ENCODE data around the gene ITLN1. TPM values are rescaled to one million over a fixed set of nuclear protein-coding genes. Genes with fewer than 3 reads are reported as not detected.
"Not testable (repeated sequence)": the region's sequence is repeated elsewhere in the genome, so short reads cannot be mapped to it uniquely, and the experiment has no call there.

ITLN1 gene
- total RNA-seq = 0.63 to 0.73 TPM in 2 of 3 replicates, not detected in the other

DNA sequence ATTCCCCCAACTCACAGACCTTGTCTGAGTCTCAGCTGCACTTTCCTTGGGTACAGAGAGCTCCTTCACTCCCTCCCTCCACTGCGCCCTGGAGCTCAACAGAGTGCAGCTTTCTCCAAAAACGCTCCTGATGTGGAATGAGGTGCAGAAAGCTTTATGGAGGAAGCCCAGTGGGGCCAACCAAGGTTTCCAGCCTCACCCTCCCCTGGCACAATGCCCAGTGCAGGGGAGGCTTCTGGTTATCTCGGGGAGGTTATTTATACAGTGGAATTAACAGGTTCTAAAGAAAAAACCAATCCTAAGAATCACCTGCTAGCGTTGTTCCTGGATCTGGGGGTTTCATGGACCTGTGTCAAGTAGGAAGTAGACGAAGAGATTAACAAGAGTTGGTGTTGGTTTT is at the start of gene ITLN1:
Gene ITLN1, minus strand, starts transcription at position 139 of the 400 bp plus-strand sequence. CDS start 303 bp downstream, outside the sequence.
- Mint-ChIP-seq H3K27me3 (ENCODE audit: low read depth) (no peaks in the 10 kb centered on the region), H3K4me3 (no peak within 1 kb of the TSS), H3K9me3 (no peaks in the 10 kb centered on the region), H3K36me3 (no peaks in the 10 kb centered on the region), H3K27ac (no peak within 1 kb of the TSS), H3K4me1 (peaks cover 4% of the 10 kb centered on the region)
- DNase-seq (ENCODE audit: low spot score in 2 of 2, unreplicated experiment in 2 of 2) = no peak
- TF ChIP-seq, protein P1, sequence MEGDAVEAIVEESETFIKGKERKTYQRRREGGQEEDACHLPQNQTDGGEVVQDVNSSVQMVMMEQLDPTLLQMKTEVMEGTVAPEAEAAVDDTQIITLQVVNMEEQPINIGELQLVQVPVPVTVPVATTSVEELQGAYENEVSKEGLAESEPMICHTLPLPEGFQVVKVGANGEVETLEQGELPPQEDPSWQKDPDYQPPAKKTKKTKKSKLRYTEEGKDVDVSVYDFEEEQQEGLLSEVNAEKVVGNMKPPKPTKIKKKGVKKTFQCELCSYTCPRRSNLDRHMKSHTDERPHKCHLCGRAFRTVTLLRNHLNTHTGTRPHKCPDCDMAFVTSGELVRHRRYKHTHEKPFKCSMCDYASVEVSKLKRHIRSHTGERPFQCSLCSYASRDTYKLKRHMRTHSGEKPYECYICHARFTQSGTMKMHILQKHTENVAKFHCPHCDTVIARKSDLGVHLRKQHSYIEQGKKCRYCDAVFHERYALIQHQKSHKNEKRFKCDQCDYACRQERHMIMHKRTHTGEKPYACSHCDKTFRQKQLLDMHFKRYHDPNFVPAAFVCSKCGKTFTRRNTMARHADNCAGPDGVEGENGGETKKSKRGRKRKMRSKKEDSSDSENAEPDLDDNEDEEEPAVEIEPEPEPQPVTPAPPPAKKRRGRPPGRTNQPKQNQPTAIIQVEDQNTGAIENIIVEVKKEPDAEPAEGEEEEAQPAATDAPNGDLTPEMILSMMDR (IDR thresholded peaks at IDR 0.05; ENCODE audit: unreplicated experiment) = no peak

DNA sequence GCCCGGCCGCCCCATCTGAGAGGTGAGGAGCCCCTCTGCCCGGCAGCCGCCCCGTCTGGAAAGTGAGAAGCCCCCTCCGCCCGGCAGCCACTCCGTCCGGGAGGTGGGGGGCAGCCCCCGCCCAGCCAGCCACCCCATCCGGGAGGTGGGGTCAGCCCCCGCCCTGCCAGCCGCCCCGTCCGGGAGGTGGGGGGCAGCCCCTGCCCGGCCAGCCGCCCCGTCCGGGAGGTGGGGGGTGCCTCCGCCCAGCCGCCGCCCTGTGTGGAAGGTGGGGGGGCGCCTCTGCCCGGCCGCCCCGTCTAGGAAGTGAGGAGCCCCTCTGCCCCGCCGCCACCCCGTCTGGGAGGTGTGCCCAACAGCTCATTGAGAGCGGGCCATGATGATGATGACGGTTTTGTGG is 48.3 kb upstream of the ITLN1 start:
- H3K9me3 Mint-ChIP-seq = peaks cover 11% of the 10 kb centered on the region
- DNase-seq (ENCODE audit: low spot score in 2 of 2, unreplicated experiment in 2 of 2); H3K27me3 Mint-ChIP-seq (ENCODE audit: low read depth); H3K27ac Mint-ChIP-seq; H3K4me3 Mint-ChIP-seq; H3K36me3 Mint-ChIP-seq; H3K4me1 Mint-ChIP-seq: not testable (repeated sequence)

DNA sequence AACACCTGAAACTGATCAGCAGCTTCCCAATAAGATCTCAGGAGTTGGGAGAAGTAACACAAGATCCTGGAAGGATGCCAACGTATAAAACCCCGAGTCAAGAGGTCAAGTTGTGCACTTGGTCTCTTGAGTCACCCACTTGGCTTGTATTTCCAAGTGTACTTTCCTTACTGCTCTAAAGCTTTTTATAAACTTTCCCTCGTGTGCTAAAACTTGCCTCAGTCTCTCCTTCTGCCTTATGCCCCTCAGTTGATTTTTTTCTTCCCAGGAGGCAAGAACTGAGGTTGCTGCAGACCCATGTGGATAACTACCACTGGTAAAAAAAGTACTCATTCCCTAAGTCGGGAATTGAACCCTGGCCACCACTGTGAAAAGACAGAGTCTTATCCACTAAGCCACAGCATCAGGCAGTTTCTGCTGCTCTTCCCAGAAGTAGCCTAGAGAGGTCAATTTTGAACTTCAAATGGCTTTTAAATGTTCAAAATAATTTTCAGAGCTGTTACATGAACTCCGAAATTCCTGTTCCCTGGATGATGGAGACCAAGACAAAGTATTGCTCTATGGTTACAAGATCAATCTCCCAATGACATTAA is 40.8 kb upstream of the ITLN1 start:
- no peak overlapping the region for H3K27ac Mint-ChIP-seq
- TF ChIP-seq, protein P1 (IDR thresholded peaks at IDR 0.05; ENCODE audit: unreplicated experiment) = no peak
- no peaks in the 10 kb centered on the region for H3K36me3 Mint-ChIP-seq
- H3K9me3 Mint-ChIP-seq = peaks cover 35% of the 10 kb centered on the region
- H3K27me3 Mint-ChIP-seq (ENCODE audit: low read depth) = no peaks in the 10 kb centered on the region
- H3K4me3 Mint-ChIP-seq = no peak overlapping the region
- H3K4me1 Mint-ChIP-seq = no peaks in the 10 kb centered on the region
- DNase-seq (ENCODE audit: low spot score in 2 of 2, unreplicated experiment in 2 of 2) = no peak

DNA sequence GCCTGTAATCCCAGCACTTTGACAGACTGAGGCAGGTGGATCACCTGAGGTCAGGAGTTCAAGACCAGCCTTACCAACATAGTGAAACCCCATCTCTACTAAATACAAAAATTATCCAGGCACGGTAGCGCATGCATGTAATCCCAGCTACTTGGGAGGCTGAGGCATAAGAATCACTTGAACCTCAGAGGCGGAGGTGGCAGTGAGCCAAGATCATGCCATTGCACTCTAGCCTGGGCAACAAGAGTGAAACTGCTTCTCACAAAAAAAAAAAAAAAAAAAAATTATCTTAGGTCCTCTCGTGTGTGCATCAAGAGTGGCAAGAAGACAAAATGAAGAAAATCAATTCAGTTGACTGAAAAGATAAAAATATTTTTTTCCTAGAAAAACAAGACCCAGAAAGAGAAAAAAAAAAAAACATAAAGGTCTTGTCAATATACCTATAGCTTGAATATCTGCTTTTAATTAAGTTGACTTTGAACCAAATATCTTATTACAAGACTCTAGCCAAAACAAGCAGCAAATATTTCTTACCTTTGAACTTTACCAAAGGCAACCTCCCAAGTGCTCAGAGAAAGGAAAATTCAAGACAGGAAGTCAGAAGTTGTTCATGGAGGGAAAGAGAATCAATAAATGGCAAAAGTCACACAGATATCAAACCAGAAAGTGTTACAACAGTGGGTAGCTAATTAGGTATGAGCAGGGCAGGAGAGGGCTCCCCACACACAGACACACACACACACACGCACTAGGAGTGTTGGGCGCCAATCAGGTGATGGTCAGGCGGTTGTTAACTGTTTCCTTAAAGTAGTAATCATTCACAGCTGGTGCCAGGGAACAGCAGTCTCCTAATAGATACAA is 40.0 kb upstream of the ITLN1 start:
- no peaks in the 10 kb centered on the region for H3K4me1 Mint-ChIP-seq
- no peak for DNase-seq (ENCODE audit: low spot score in 2 of 2, unreplicated experiment in 2 of 2)
- no peak overlapping the region for H3K27ac Mint-ChIP-seq
- H3K4me3 Mint-ChIP-seq = no peak overlapping the region
- H3K9me3 Mint-ChIP-seq = peaks cover 40% of the 10 kb centered on the region
- H3K36me3 Mint-ChIP-seq = no peaks in the 10 kb centered on the region
- TF ChIP-seq, protein P1 (IDR thresholded peaks at IDR 0.05; ENCODE audit: unreplicated experiment) = no peak
- no peaks in the 10 kb centered on the region for H3K27me3 Mint-ChIP-seq (ENCODE audit: low read depth)

DNA sequence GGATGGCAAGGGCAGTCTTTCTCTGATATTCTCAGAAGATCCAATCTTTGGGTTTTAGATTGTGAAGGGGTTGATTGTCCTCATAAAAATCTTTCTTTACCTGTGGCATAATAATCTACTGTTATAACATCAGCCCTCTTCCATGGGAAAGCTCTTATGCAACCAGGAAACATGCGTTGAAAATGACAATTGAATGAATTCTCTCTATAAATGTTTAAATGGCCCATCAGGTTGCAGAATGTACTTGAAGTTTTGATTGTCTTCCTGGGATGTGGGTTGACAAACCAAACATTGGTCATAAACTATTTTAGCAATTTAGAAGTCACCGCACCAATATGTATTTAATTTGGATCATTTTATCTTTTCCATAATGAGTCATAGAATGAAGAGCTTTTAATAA is 31.7 kb upstream of the ITLN1 start:
- Mint-ChIP-seq H3K9me3 (peaks cover 17% of the 10 kb centered on the region), H3K27me3 (ENCODE audit: low read depth) (peaks cover 2% of the 10 kb centered on the region)

DNA sequence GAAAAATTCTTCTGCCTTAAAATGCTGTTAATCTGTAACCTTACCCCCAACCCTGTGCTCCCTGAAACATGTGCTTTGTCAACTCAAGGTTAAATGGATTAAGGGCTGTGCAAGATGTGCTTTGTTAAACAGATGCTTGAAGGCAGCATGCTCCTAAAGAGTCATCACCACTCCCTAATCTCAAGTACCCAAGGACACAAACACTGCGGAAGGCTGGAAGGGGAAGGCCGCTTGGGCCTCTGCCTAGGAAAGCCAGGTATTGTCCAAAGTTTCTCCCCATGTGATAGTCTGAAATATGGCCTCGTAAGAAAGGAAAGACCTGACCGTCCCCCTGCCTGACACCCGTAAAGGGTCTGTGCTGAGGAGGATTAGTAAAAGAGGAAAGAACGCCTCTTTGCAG is 28.2 kb upstream of the ITLN1 start:
- peak overlapping the region; percentile 60 for H3K27ac Mint-ChIP-seq
- not testable (repeated sequence) for H3K36me3 Mint-ChIP-seq; H3K4me3 Mint-ChIP-seq; H3K9me3 Mint-ChIP-seq; H3K27me3 Mint-ChIP-seq (ENCODE audit: low read depth); DNase-seq (ENCODE audit: low spot score in 2 of 2, unreplicated experiment in 2 of 2)
- peaks cover 20% of the 10 kb centered on the region for H3K4me1 Mint-ChIP-seq

More for the DNA sequence above, 31.7 kb upstream of the ITLN1 start:
- peaks cover 14% of the 10 kb centered on the region for H3K4me1 Mint-ChIP-seq
- DNase-seq (ENCODE audit: low spot score in 2 of 2, unreplicated experiment in 2 of 2) = no peak
- TF ChIP-seq, protein P1 (IDR thresholded peaks at IDR 0.05; ENCODE audit: unreplicated experiment) = no peak
- no peak overlapping the region for H3K4me3 Mint-ChIP-seq
- no peak overlapping the region for H3K27ac Mint-ChIP-seq
- no peaks in the 10 kb centered on the region for H3K36me3 Mint-ChIP-seq
